Esophagus muscularis mucosa (tissue), 4 donors: ENCODE data around the gene MRPL19. TPM values are rescaled to one million over a fixed set of nuclear protein-coding genes. Genes with fewer than 3 reads are reported as not detected.

Experiments used
- DNase-seq: peaks from one replicate; pipeline ENCODE4 v3.0.0-alpha.2; 2017; ENCODE audit errors: extremely low spot score
- H3K27ac ChIP-seq, 4 donors: fragments of 200-600 bp; sonication (generic); replicated peaks in 1 of 4; 1 replicate in 3 of 4; 2 replicates in 1 of 4; pipeline ENCODE4 v1.5.1; 2016 to 2019; ENCODE audit warnings: mild to moderate bottlenecking in 1 of 4
- H3K27me3 ChIP-seq, 4 donors: fragments of 200-600 bp; sonication (generic); one replicate each; pipeline versions ENCODE4 v1.5.1 to v1.6.0; 2016 to 2019
- H3K36me3 ChIP-seq, 4 donors: fragments of 200-600 bp; sonication (generic); one replicate each; pipeline ENCODE4 v1.5.1; 2016 to 2019
- H3K4me1 ChIP-seq, 4 donors: fragments of 200-600 bp; sonication (generic); one replicate each; pipeline ENCODE4 v1.5.1; 2016 to 2019
- H3K4me3 ChIP-seq, 4 donors: fragments of 200-600 bp; sonication (generic); 1 replicate in 2 of 4; 2 replicates in 2 of 4; pipeline ENCODE4 v1.5.1; 2016 to 2019; ENCODE audit warnings: mild to moderate bottlenecking in 4 of 4, moderate library complexity in 1 of 4
- H3K9me3 ChIP-seq, 4 donors: fragments of 200-600 bp; sonication (generic); 1 replicate in 3 of 4; 2 replicates in 1 of 4; pipeline ENCODE4 v1.5.1; 2016 to 2019
- EP300 ChIP-seq: sonication (generic); formaldehyde crosslinking; IDR thresholded peaks from one replicate; pipeline ENCODE4 v1.6.1; 2017; ENCODE audit warnings: antibody characterized with exemption
- POLR2A ChIP-seq: fragments of 450-650 bp; IDR thresholded peaks from one replicate; pipeline ENCODE4 v1.6.1; 2017; ENCODE audit warnings: antibody characterized with exemption, moderate library complexity, mild to moderate bottlenecking, low read depth
- POLR2AphosphoS5 ChIP-seq, 2 donors: sonication (generic); formaldehyde crosslinking; IDR thresholded peaks; one replicate each; pipeline ENCODE4 v1.6.1; 2017; ENCODE audit warnings: antibody characterized with exemption in 2 of 2
- WGBS: methylation state at CpG from one replicate; pipeline ENCODE4 v1.1.5; 2018; 5-methylcytosine and 5-hydroxymethylcytosine counted together
- intact Hi-C: fragments of 100-400 bp; cut with DNase I; formaldehyde crosslinking; loops from one replicate; pipeline ENCODE4 v1.15.1; 2023
- total RNA-seq, 4 donors: library from RNA; depleted of rRNA; stranded (reverse); fragments of >200 nt; gene quantifications; one replicate each; pipeline versions ENCODE4 v1.1.0 to v1.2.1, GENCODE V29; 2016
- TF ChIP-seq, protein P1 (sequence below), 3 experiments: fragments of 200-600 bp in 2 of 3; fragments of 450-650 bp in 1 of 3; sonication (generic) in 2 of 3; IDR thresholded peaks; one replicate each; pipeline ENCODE4 v1.5.1; 2017 to 2019; ENCODE audit warnings: antibody characterized with exemption in 3 of 3, mild to moderate bottlenecking in 2 of 3, moderate library complexity in 1 of 3

The MRPL19 gene
- total RNA-seq, 4 donors from 2014 or later = 24.5 to 40.5 (median 31.4) TPM

DNA sequence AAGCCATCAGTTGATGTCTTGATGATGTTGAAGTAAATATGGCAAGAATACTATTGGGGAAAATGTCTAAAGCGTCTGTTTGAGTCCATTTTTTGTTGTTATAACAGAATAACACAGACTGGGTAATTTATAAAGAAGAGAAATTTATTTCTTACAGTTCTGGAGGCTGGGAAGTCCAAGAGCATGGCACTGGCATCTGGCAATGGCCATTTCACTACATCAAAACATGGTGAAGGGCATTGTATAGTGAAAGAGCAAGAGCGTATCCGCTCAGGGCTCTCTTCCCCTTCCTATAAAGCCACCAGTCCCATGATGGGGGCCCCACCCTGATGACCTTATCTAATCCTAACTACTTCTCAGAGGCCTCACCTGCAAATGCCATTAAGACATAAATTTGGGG lies 29.6 kb upstream of the MRPL19 start:
- TF ChIP-seq EP300 (no peak), POLR2A (no peak), POLR2AphosphoS5 (IDR thresholded peaks at IDR 0.05) (no peak)
- TF ChIP-seq, protein P1, sequence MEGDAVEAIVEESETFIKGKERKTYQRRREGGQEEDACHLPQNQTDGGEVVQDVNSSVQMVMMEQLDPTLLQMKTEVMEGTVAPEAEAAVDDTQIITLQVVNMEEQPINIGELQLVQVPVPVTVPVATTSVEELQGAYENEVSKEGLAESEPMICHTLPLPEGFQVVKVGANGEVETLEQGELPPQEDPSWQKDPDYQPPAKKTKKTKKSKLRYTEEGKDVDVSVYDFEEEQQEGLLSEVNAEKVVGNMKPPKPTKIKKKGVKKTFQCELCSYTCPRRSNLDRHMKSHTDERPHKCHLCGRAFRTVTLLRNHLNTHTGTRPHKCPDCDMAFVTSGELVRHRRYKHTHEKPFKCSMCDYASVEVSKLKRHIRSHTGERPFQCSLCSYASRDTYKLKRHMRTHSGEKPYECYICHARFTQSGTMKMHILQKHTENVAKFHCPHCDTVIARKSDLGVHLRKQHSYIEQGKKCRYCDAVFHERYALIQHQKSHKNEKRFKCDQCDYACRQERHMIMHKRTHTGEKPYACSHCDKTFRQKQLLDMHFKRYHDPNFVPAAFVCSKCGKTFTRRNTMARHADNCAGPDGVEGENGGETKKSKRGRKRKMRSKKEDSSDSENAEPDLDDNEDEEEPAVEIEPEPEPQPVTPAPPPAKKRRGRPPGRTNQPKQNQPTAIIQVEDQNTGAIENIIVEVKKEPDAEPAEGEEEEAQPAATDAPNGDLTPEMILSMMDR (IDR thresholded peaks at IDR 0.05) = no peak
- Histone ChIP-seq H3K36me3 (no peaks in the 10 kb centered on the region), H3K9me3 (peaks cover 0 to 6% (median 0%) of the 10 kb centered on the region in 4 donors), H3K27ac (no peak overlapping the region), H3K4me1 (no peaks in the 10 kb centered on the region), H3K27me3 (peaks cover 0 to 7% (median 0%) of the 10 kb centered on the region in 4 donors), H3K4me3 (no peak overlapping the region)
- intact Hi-C loops = no loop called here
- WGBS = 87% methylated on average over 3 of the region's 3 CpGs
- no peak for DNase-seq

DNA sequence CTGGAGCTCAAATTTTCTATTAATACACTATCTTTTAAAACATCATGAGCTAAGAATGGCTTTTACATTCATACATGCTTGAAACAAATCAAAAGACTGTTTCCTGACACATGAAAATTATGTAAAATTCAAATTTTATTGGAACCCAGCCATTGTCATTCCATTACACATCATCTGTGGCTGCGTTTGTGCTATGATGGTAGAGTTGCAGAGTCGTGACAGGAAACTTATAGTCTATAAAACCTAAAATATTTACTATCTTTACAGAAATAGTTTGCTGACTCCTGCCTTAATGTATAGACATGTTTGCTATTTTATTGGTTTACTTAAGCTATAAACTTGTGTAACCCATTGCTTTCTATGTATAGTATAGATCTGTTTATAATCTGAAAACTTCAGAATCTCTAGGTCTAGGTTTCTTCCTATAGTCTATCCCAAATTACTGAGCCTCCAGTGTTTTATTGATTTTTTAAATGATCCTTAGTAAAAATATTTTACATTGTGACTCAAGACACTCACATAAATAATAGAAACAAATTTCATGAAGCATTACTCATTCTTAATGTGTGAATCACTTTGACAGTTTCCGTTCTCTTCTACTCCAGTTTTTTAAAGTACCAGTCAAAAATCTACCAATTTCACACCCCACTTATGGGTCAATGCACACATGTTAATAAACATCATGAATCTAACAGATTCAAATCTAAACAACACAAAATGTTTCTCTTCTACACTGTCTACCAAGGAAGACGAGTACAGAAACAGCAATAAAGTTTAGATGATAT lies 26.4 kb upstream of the MRPL19 start:
- H3K4me3 ChIP-seq = no peak overlapping the region
- TF ChIP-seq POLR2AphosphoS5 (IDR thresholded peaks at IDR 0.05) = no peak
- TF ChIP-seq POLR2A = no peak
- TF ChIP-seq, protein P1 (IDR thresholded peaks at IDR 0.05) = no peak
- no peak for TF ChIP-seq EP300
- WGBS = 74% methylated on average over 4 of the region's 4 CpGs
- H3K27me3 ChIP-seq = no peaks in the 10 kb centered on the region
- no peaks in the 10 kb centered on the region for H3K36me3 ChIP-seq
- H3K27ac ChIP-seq = no peak overlapping the region
- intact Hi-C loops = no loop called here
- no peaks in the 10 kb centered on the region for H3K4me1 ChIP-seq
- no peak for DNase-seq
- peaks cover 0 to 6% (median 0%) of the 10 kb centered on the region in 4 donors for H3K9me3 ChIP-seq

DNA sequence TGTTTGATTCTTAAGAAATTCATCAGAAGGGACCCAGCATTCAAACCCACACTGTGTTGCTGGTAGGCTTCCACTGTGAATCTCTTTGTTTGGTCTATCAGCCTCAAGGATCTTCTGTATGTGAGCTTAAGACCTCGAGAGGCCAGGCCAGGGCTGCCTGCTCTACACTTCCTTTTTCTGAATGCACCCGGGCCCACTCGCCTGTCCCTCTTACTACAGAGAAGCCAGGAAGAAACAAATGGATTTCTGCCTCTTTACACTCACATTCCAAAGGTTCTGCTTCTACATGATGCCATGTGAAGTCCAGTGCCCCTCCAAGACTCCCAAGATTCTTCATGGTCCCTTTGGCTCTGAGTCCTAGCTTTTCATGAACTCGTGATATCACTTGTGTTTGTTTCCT lies 25.4 kb upstream of the MRPL19 start:
- WGBS = 80% methylated on average over 4 of the region's 4 CpGs

DNA sequence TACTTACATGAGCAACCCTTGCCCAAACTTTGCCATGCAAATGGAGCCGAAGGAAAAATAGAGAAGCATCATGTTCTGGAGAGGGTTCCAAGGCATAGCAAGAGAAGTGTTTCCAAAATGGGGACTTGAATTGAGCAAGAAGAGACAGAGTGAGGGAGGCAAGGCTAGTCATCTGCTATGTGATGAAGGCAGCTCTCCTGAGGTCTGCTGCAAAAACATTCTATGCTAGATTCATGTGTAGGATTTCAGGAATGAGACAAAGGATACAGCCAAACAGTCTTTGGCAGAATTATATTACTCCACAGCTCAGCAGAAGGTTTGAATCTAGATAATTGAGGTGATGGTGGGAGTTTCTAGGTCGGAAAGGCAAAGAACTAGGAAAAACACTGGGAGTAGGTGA lies 24.1 kb upstream of the MRPL19 start:
- WGBS = 59% methylated on average over 2 of the region's 2 CpGs

More for the DNA sequence above, 25.4 kb upstream of the MRPL19 start:
- Histone ChIP-seq H3K9me3 (peaks cover 0 to 6% (median 0%) of the 10 kb centered on the region in 4 donors), H3K36me3 (no peaks in the 10 kb centered on the region), H3K4me1 (no peaks in the 10 kb centered on the region), H3K27me3 (peaks cover 0 to 5% (median 0%) of the 10 kb centered on the region in 4 donors), H3K4me3 (no peak overlapping the region), H3K27ac (no peak overlapping the region)
- TF ChIP-seq, protein P1 (IDR thresholded peaks at IDR 0.05) = no peak
- no peak for TF ChIP-seq POLR2A
- TF ChIP-seq POLR2AphosphoS5 (IDR thresholded peaks at IDR 0.05) = no peak
- TF ChIP-seq EP300 = no peak
- intact Hi-C loops = no loop called here
- peak; percentile 68 for DNase-seq

More for the DNA sequence above, 24.1 kb upstream of the MRPL19 start:
- Histone ChIP-seq H3K4me3 (no peak overlapping the region), H3K4me1 (no peaks in the 10 kb centered on the region), H3K27me3 (peaks cover 0 to 9% (median 0%) of the 10 kb centered on the region in 4 donors), H3K36me3 (no peaks in the 10 kb centered on the region), H3K27ac (no peak overlapping the region), H3K9me3 (no peaks in the 10 kb centered on the region)
- TF ChIP-seq POLR2A (no peak), EP300 (no peak), POLR2AphosphoS5 (IDR thresholded peaks at IDR 0.05) (no peak)
- TF ChIP-seq, protein P1 (IDR thresholded peaks at IDR 0.05) = no peak
- intact Hi-C loops = no loop called here
- DNase-seq = peak; percentile 34
